ENCODE results near the gene GOLPH3L. TPM values are rescaled to one million over a fixed set of nuclear protein-coding genes. Genes with fewer than 3 reads are reported as not detected.

GOLPH3L gene
- total RNA-seq, 4 donors from 2014 or later, result 12.4 to 19.5 (median 17.9) TPM

DNA sequence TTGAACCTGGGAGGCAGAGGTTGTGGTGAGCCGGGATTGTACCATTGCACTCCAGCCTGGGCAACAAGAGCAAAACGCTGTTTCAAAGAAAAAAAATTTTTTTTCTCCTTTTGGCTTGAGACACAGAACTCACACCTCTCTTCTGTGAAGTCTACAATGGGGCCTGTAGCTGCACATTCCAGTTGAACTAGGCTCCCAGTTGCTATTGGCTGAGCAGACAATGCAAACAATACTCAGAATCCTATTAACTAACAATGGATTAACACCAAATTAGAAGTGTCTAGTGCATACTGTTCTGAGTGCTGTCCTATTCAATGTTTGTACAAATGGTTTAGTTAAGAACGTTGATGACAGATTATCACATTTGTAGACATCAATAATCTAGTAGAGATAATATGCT is 100.0 kb downstream of the GOLPH3L start:
- TF ChIP-seq, protein P1, sequence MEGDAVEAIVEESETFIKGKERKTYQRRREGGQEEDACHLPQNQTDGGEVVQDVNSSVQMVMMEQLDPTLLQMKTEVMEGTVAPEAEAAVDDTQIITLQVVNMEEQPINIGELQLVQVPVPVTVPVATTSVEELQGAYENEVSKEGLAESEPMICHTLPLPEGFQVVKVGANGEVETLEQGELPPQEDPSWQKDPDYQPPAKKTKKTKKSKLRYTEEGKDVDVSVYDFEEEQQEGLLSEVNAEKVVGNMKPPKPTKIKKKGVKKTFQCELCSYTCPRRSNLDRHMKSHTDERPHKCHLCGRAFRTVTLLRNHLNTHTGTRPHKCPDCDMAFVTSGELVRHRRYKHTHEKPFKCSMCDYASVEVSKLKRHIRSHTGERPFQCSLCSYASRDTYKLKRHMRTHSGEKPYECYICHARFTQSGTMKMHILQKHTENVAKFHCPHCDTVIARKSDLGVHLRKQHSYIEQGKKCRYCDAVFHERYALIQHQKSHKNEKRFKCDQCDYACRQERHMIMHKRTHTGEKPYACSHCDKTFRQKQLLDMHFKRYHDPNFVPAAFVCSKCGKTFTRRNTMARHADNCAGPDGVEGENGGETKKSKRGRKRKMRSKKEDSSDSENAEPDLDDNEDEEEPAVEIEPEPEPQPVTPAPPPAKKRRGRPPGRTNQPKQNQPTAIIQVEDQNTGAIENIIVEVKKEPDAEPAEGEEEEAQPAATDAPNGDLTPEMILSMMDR (IDR thresholded peaks at IDR 0.05), result no peak
- ATAC-seq (ENCODE audit: low FRiP score) (no peak), DNase-seq (ENCODE audit: low spot score) (no peak)

Small RNAs within 50 kb of the gene (small RNA-seq; reads per million reads assigned to genes)
- gene RF00015 (not detected), gene RF00561 (not detected), gene RNU6-1042P (not detected)

Other genes starting within 250 kb of the GOLPH3L start
- 10 to 100 TPM in 2 of 4 donors, 1 to 10 TPM in 2; 7.0 to 10.9 (median 10.0) TPM for gene TARS2, start 209.7 kb downstream of the GOLPH3L start, total RNA-seq
- gene ECM1, start 189.0 kb downstream of the GOLPH3L start, total RNA-seq, result 10 to 100 TPM; 10.8 to 24.8 (median 18.5) TPM
- gene FALEC, start 181.4 kb downstream of the GOLPH3L start, total RNA-seq, result not detected
- gene ADAMTSL4, start 147.7 kb downstream of the GOLPH3L start, total RNA-seq, result 10 to 100 TPM; 33.7 to 46.6 (median 39.9) TPM
- gene MCL1, start 117.5 kb downstream of the GOLPH3L start, total RNA-seq, result 100 to 1,000 TPM; 505 to 845 (median 657) TPM
- gene ENSA, start 67.5 kb downstream of the GOLPH3L start, total RNA-seq, result 100 to 1,000 TPM; 115 to 179 (median 155) TPM
- gene HORMAD1, start 23.7 kb upstream of the GOLPH3L start, total RNA-seq, result 1 to 10 TPM in 1 of 4 donors, under 1 TPM in 1, not detected in 2; 0.46 to 2.0 TPM
- 100 to 1,000 TPM in 3 of 4 donors, 10 to 100 TPM in 1; 95.7 to 310 (median 139) TPM for gene CTSS, start 68.6 kb upstream of the GOLPH3L start, total RNA-seq
- 10 to 100 TPM; 41.2 to 74.5 (median 59.6) TPM for gene CTSK, start 111.1 kb upstream of the GOLPH3L start, total RNA-seq
- 10 to 100 TPM; 45.0 to 75.0 (median 58.3) TPM for gene ARNT, start 179.4 kb upstream of the GOLPH3L start, total RNA-seq
- gene CTXND2, start 190.0 kb upstream of the GOLPH3L start, total RNA-seq, result not detected
- 10 to 100 TPM; 23.7 to 32.9 (median 27.8) TPM for gene SETDB1, start 229.2 kb upstream of the GOLPH3L start, total RNA-seq

Measured in omental fat pad (tissue), 4 donors.